IPS DF 6.9 (cell line): Measurements from ENCODE around the gene PLA1A.
A peak's percentile ranks its signal among the peaks of the same experiment; 100 is the strongest.
"Not testable (repeated sequence)": the region's sequence is repeated elsewhere in the genome, so short reads cannot be mapped to it uniquely, and the experiment has no call there.

Experiments
- DNase-seq: peaks from one replicate; pipeline ENCODE4 v3.0.0-alpha.2; 2013; ENCODE audit warnings: low read depth, low spot score
- H3K27ac ChIP-seq: one replicate; pipeline ENCODE4 v1.5.1; 2013; ENCODE audit warnings: low read length, control low read depth
- H3K27me3 ChIP-seq: 2 replicates; pipeline ENCODE4 v1.6.1; 2013; ENCODE audit warnings: mild to moderate bottlenecking, low read length; ENCODE audit not compliant: control insufficient read depth, insufficient read depth
- H3K36me3 ChIP-seq: 2 replicates; pipeline ENCODE4 v1.6.1; 2013; ENCODE audit warnings: low read length; ENCODE audit not compliant: control insufficient read depth, insufficient read depth
- H3K4me1 ChIP-seq: 2 replicates; pipeline ENCODE4 v1.6.1; 2013; ENCODE audit warnings: low read length; ENCODE audit not compliant: control insufficient read depth, insufficient read depth
- H3K4me3 ChIP-seq: 2 replicates; pipeline ENCODE4 v1.5.1; 2013; ENCODE audit warnings: mild to moderate bottlenecking, low read length
- H3K9me3 ChIP-seq: 2 replicates; pipeline ENCODE4 v1.6.1; 2013; ENCODE audit warnings: low read length, inconsistent platforms; ENCODE audit not compliant: control insufficient read depth, insufficient read depth
- WGBS: extraction: QIAGEN DNeasy Blood & Tissue Kit; methylation state at CpG from one replicate; pipeline ENCODE4 v1.1.7; 2013; ENCODE audit warnings: mixed read lengths, missing lambda C conversion rate; ENCODE audit not compliant: insufficient read length, insufficient coverage; 5-methylcytosine and 5-hydroxymethylcytosine counted together

PLA1A gene

DNA sequence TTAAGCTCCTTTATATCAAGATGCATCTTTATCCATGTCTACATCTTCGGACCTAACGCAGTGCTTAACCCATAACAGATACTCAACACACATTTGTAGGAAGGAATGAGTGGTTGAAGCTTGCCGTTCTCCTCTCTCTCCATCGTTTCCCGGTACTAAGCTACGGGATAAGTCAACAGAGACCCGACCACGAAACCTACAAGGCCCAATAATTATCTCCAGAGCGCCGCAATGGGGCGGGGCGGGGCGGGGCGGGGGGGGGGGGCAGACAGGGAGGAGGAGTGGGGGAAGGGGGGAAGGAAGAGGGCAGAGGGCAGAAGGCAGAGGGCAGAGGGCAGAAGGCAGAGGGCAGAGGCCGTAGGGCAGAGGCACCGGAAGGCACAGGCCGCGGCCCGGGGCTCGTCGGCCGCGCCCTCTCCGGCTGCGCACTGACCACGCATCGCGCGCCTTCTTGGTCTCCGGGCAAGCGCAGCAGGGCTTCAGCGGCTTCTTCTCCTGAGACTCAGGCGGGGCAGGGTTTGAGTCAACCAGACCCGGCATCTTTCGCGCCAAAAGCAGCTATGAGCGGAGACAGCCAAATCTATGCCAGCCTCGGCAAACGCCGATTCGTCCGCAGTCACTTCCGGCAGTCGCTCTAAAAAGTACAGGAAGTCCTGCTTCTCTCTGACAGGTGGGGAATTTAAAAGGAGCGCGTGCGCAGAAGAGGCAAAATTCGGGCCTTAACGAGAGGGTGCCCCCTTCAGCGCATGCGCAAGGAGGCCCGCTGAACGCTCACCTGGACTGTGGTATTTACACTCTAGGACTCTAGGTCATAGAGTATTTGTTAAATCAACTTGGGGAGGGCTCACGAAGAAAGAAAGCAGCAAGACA, 79.3 kb downstream of the PLA1A start, which contains the start of gene COX17:
TSS of gene COX17 (minus strand) at position 636 of the 870 bp plus-strand sequence. CDS start at position 540, 96 bp downstream.
- Histone ChIP-seq H3K27ac (no peak within 1 kb of the TSS), H3K36me3 (peaks cover 11% of the 10 kb centered on the region), H3K27me3 (no peaks in the 10 kb centered on the region), H3K4me3 (peak within 1 kb of the TSS; percentile 84), H3K9me3 (no peaks in the 10 kb centered on the region), H3K4me1 (no peaks in the 10 kb centered on the region)
- no CpG with 5 or more reads among the region's 54 CpGs for WGBS
- DNase-seq, result peak; percentile 87

DNA sequence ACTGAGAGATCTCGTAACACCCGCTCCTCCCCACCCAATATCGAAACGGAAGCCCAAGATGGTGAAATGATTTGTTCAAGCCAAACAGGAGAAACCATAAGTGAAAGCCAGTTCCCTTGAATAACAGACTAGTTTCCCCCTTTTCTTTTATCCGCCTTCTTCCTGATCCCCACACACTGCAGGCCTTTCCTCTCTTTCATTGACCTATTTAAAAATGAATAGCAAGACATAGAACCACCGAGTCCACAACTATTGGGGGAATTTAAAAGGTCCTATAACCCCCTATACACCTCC, 79.9 kb downstream of the PLA1A start:
- H3K4me1 ChIP-seq, result no peaks in the 10 kb centered on the region
- WGBS, result no CpG with 5 or more reads among the region's 6 CpGs
- no peaks in the 10 kb centered on the region for H3K27me3 ChIP-seq
- DNase-seq, result no peak
- peaks cover 11% of the 10 kb centered on the region for H3K36me3 ChIP-seq
- H3K9me3 ChIP-seq, result no peaks in the 10 kb centered on the region
- peak overlapping the region; percentile 84; the same call in 1 of the 2 replicates for H3K4me3 ChIP-seq
- no peak overlapping the region for H3K27ac ChIP-seq

- DNase-seq, H3K27me3 ChIP-seq, H3K4me1 ChIP-seq, H3K4me3 ChIP-seq, H3K36me3 ChIP-seq, H3K27ac ChIP-seq, H3K9me3 ChIP-seq: not testable (repeated sequence)
- no CpG with 5 or more reads among the region's 10 CpGs for WGBS
Measured at GRCh38 chr3:119678209-119678608, 80.5 kb downstream of the PLA1A start.
